Liver (tissue), 3 donors: ENCODE measurements around the gene CRYGA.

ENCODE experiments used
- CTCF ChIP-seq: fragments of 150-350 bp; IDR thresholded peaks from 2 replicates; pipeline ENCODE4 v1.5.1; 2017; ENCODE audit warnings: improper control_type of control experiment, low read depth, low read length; ENCODE audit not compliant: missing input control
- EGR1 ChIP-seq, 2 donors: IDR thresholded peaks; 2 replicates each; pipeline ENCODE4 v1.6.1; 2016 to 2018; ENCODE audit warnings: antibody characterized with exemption in 2 of 2, low read depth in 2 of 2
- GABPA ChIP-seq, 2 donors: IDR thresholded peaks in 1 of 2; conservative IDR thresholded peaks in 1 of 2; 2 replicates each; pipeline ENCODE4 v1.6.1; 2016; ENCODE audit warnings: antibody characterized with exemption in 2 of 2, mild to moderate bottlenecking in 1 of 2, moderate library complexity in 1 of 2
- donor health status: healthy.
- donor health status: healthy.

- no peak for TF ChIP-seq GABPA (IDR thresholded peaks at IDR 0.05 in 1 of 2, conservative IDR thresholded peaks at IDR 0.05 in 1 of 2)
- no peak for TF ChIP-seq EGR1 (IDR thresholded peaks at IDR 0.05; ENCODE audit: low read depth in 2 of 2)
- no peak for TF ChIP-seq CTCF
Measured at GRCh38 chr2:208186465-208186864, 23.1 kb upstream of the CRYGA start.
